DMS114 treated with DMSO at 0.1 percent for 48 hours (cell line): Measurements from ENCODE around the gene RAB37.

Experiments
- DNase-seq: peaks from one replicate; lab custom pipeline; 2025; ENCODE audit not compliant: unreplicated experiment; lab: John Stamatoyannopoulos, UW

Gene RAB37

GRCh38 chr17:74776990-74777389 is 39.9 kb downstream of the RAB37 start:
- DNase-seq: no peak

DNA sequence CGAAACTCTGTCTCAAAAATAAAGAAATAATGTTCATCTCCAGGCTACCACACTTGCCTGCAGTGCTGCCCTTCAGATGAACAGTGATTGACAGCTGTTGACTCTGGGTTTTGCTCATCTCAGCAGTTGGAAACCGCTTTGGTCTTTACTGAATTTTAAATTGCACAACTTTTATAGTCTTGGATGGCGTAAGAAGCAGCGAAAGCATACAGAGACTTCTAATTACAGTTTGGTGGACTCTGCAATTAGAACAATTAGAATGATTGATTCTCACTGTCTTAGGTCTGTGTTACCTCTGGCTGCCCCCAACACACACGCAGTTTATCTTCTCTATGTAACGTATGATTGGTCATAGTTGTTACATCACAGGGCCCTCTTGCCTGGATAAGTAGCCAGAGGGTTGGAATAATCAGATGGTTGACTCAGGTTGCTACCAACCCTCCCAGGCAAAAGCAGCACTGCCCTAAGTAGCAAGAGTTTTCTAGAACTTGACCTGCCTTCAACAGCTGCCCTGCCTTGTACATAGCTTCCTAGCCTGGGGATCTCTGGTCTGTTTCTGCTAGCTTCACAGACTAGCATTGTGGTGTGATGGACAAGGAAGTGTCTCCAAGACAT is 41.0 kb downstream of the RAB37 start:
- no peak for DNase-seq

GRCh38 chr17:74778960-74779359 is 41.9 kb downstream of the RAB37 start:
- no peak for DNase-seq

- DNase-seq: no peak
These were observed 42.4 kb downstream of the RAB37 start for GRCh38 chr17:74779501-74779900.

DNA sequence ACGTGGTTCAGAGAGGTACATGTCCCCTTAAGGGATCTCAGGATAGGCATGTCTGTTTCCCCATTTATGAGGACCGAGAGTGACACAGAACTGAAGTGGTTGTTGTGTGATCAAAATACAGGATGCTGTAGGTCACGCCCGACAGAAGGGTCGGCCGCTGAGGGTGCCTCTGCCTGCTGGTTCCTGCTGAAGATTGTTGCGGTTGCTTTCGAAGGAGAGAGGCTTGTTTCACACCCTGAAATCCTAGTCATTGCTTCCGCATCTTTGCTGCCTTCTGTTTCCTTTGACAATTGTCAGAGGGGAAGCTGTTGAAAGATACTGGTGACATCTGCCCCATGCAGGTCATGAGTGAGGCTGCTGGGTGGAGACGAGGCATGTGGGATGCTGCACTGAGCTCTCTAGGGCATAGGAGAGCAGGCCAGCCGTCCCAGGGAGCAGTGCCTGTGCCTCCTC is 42.9 kb downstream of the RAB37 start:
- DNase-seq: no peak

GRCh38 chr17:74780443-74781238 is 43.6 kb downstream of the RAB37 start:
- DNase-seq: peak; percentile 35

- DNase-seq: no peak
These were observed 45.5 kb downstream of the RAB37 start for GRCh38 chr17:74782571-74782970.

DNA sequence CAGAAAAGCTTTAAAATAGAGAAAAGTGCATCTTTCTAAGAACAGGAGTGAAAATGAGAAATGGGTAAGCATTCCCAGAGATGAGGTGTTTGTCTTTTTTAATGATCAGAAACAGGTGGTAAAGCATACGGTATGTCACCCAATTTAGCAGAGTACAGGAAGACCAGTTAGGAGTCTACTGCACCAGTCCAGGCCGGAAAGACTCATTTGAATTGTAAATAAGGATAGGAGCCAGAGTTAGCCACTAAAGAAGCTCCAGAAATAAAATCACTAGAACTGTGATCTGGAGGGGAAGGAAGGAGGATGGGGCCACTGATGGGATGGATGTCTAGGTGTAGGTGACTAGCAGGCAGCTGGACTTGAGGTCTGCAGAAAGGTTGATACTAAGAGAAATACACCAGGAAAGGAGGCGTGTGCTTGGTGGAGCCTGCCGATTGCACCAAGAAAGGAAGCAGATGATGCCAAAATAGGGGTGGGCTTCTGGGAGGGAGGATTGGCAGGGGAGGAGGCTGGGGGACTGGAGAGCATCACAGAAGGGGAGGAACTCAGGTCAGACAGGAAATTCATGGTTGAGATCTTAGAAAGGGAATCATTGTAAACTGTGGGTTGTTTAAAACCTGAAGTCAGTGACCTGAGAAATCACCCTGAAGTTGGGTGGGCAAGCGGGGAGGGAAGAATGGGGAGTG is 47.2 kb downstream of the RAB37 start:
- DNase-seq: no peak

DNA sequence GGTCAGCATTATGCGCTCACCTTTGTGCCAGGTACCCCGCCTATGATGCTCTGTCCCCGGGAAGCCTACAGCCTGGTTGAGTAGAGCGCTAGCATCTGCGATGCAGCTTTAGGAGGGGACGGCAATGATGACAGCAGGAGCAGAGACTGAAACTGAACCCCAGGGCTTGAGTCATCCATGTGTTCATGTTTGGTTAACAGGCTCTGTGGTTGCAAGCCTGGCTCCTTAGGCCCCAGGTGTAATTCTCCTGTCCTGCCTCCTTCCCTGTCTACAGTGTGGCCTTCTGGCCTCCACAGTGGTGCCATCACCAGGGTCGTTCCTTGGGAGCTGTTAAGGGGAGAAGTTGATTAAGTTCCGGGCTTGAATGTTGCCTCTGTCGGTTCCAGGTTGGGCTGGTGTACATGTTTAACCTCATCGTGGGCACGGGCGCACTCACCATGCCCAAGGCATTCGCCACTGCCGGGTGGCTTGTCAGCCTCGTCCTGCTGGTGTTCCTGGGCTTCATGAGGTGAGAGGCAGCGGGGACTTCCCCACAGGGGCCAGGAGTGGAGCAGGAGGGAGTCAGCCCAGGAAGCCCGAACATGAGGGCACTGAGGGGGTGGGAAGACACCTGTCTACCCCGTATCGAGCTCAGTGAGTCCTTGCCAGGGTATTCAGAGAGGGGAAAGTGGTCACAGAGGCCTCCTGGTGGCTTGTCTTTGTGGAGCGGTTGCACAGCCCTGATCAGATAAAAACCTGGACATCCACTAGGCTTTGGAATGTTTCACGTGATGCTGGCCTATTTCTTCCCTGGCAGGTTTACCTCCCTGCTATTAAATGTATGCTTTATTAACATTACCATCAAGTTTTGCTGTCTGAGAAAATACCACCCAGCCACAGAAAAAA is 48.3 kb downstream of the RAB37 start:
- DNase-seq: no peak

DNA sequence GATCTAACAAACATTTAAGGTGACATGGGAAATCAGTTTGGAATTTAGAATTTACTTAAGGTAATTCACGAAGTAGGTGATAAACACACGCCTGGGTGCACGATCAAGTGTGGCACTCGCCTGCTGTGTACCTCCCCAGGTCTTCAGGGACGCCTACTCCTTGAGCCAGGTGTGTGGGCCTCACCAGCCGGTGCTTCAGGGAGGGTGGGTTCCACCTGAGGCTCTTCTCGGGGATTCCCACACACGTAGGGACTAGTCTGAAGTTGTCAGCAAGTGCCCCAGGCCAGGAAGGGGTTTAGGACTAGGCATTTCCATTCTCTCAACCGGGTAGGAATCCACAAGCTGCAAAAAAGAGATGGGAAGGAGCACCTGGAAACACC is 48.9 kb downstream of the RAB37 start:
- no peak for DNase-seq

- DNase-seq: no peak
These were observed 49.5 kb downstream of the RAB37 start for GRCh38 chr17:74786431-74787055.

DNA sequence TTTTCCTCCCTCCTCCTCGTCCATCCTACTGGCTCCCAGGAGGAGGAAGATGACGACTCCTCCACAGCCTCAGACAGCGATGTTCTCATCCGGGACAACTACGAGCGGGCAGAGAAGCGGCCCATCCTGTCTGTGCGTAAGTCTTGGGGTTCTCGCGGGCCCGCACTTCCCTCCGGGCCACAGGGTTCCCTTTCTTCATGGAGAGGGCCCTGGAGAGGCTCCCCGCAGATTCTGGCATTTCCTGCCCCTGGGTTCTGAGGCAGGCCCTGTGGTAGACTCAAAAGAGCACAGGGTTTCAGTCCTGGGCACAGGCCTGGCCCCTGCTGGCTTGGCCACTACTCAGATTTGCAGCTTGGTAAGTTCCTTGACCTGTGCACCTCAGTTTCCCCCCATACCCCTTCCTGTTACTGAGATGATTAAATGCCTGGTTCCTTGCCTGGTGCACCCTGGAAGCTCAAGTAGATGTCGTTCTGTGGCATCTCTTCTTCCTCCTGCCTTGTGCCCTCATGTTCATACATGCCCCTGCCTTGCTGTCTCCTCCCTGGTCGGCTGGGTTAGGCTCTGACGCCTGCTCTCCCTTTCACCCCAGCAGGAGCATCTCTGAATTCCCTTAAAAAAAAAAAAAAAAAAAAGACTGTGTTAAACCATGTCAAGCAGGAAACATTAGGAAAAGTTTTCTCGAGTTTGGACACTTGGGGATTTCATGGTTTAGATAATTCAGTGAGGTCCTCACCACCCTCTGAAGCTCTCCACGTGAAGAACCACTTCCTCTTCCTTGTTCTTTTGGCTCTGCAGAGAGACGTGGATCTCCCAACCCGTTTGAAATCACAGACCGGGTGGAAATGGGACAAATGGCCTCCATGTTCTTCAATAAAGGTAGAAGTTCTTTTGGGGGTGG is 53.4 kb downstream of the RAB37 start:
- DNase-seq: no peak

DNA sequence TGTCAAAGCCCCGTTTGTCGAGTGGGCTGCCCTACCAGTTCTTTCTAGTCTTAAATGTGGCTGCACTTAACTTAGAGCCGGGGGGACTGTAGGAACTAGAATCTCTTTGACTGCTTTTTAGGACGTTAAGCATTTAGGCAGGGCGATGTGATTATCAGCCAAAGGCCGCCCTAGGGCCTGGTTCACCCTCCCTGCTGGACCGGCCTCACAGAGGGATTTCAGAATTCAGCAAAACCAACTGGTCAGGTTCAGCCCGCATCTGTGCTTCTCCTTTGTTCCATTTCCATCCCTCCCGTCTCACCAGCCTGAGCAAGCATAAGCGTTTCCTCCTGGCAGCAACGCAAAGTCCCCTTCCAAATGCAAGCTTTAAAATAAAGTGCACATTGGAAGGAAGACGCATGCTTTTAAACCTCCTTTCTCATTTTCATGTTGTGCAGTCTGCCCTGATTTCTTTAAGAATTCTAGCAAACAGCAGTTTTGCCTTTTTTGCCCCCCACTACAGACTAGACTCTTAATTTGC is 55.6 kb downstream of the RAB37 start:
- DNase-seq: no peak

DNA sequence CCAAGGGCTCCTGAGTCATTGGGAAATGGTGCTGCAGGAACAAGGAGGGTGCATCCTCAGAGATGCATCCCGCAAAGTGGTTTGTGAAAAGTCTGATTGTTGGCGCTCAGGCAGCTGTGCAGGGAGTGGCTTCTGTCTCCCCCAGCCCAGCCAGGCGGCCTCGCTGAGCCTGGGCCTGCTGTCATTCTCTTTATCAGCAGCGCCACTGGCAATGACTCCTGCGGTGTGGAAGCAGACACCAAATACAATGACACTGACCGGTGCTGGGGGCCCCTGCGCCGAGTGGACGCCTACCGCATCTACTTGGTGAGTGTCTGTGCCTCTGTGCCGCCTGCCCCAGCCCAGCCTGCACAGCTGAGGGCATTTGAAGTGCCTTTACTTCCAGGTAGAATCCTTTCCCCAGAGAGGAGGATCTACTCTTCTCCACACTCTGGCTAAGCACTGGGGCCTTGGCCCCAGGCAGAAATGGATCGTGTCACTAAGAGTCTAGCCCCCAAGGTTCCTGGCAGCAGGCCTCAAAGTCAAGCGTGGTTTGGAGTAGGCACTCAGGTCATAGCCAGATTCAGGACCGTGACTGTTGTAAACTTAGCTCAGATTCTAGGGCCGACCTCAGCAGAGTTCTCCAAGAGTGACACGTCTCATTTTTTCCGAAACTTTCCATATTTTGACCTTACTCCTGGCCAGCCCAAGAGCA is 58.4 kb downstream of the RAB37 start:
- no peak for DNase-seq

GRCh38 chr17:74796211-74796610 is 59.2 kb downstream of the RAB37 start:
- no peak for DNase-seq

- no peak for DNase-seq
These were observed 59.8 kb downstream of the RAB37 start for GRCh38 chr17:74796866-74797265.
